ENCODE results near the gene EFR3B. TPM values are rescaled to one million over a fixed set of nuclear protein-coding genes. Genes with fewer than 3 reads are reported as not detected.

Gene EFR3B
- total and polyA plus RNA-seq, 2 of the 13 experiments (the other 11 are each of a cell fraction or from before 2014, with no cell fraction given), result 0.42 TPM

DNA sequence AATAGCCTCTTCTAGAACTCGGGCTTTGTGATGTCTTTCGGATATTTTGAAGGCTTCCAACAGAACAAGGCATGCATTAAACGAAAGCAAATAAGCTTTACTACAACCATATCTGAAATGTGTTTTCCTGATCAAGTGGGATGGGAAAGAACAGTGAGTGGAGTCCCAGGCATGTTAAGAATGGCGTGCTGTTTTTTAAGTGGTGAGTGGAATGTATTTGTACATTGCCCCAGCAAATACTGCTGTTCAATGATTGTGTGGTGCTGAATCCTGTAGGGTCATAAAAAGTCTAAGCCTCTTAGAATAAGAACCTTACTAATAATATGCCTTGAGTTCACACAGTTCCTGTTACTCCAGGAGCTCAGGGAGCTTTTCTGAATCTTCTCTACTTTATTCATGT is 74.0 kb downstream of the EFR3B start:
- TF ChIP-seq MED1 (CRISPR knock-in tag; IDR thresholded peaks at IDR 0.05), result no peak
- TF ChIP-seq ZNF781 (CRISPR knock-in tag; IDR thresholded peaks at IDR 0.05; ENCODE audit: borderline replicate concordance, not compliant biosample characterization), result no peak
- TF ChIP-seq PCBP1 (IDR thresholded peaks at IDR 0.05; ENCODE audit: borderline replicate concordance, low read depth, low read length), result no peak
- TF ChIP-seq TEAD3 (CRISPR knock-in tag; optimal IDR thresholded peaks at IDR 0.05; ENCODE audit: borderline replicate concordance), result peak; percentile 13
- TF ChIP-seq SAP130 (CRISPR knock-in tag; IDR thresholded peaks at IDR 0.05; ENCODE audit: low read depth), result 0 out of 2 replicates have a peak, but pooled peaks have one; percentile 11
- TF ChIP-seq, protein P1, sequence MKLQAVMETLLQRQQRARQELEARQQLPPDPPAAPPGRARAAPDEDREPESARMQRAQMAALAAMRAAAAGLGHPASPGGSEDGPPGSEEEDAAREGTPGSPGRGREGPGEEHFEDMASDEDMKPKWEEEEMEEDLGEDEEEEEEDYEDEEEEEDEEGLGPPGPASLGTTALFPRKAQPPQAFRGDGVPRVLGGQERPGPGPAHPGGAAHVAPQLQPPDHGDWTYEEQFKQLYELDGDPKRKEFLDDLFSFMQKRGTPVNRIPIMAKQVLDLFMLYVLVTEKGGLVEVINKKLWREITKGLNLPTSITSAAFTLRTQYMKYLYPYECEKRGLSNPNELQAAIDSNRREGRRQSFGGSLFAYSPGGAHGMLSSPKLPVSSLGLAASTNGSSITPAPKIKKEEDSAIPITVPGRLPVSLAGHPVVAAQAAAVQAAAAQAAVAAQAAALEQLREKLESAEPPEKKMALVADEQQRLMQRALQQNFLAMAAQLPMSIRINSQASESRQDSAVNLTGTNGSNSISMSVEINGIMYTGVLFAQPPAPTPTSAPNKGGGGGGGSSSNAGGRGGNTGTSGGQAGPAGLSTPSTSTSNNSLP (IDR thresholded peaks at IDR 0.05; ENCODE audit: low read depth, low read length), result peak; percentile 15; the same call in 1 of the 2 replicates
- TF ChIP-seq, protein P2, sequence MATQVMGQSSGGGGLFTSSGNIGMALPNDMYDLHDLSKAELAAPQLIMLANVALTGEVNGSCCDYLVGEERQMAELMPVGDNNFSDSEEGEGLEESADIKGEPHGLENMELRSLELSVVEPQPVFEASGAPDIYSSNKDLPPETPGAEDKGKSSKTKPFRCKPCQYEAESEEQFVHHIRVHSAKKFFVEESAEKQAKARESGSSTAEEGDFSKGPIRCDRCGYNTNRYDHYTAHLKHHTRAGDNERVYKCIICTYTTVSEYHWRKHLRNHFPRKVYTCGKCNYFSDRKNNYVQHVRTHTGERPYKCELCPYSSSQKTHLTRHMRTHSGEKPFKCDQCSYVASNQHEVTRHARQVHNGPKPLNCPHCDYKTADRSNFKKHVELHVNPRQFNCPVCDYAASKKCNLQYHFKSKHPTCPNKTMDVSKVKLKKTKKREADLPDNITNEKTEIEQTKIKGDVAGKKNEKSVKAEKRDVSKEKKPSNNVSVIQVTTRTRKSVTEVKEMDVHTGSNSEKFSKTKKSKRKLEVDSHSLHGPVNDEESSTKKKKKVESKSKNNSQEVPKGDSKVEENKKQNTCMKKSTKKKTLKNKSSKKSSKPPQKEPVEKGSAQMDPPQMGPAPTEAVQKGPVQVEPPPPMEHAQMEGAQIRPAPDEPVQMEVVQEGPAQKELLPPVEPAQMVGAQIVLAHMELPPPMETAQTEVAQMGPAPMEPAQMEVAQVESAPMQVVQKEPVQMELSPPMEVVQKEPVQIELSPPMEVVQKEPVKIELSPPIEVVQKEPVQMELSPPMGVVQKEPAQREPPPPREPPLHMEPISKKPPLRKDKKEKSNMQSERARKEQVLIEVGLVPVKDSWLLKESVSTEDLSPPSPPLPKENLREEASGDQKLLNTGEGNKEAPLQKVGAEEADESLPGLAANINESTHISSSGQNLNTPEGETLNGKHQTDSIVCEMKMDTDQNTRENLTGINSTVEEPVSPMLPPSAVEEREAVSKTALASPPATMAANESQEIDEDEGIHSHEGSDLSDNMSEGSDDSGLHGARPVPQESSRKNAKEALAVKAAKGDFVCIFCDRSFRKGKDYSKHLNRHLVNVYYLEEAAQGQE (IDR thresholded peaks at IDR 0.05; ENCODE audit: borderline replicate concordance in 1 of 2, low read depth in 1 of 2, low read length in 2 of 2), result peak in 1 of 2 experiments; percentile 91; a peak in 3 of 4 replicates
- TF ChIP-seq REXO4 (CRISPR knock-in tag; IDR thresholded peaks at IDR 0.05; ENCODE audit: borderline replicate concordance), result no peak
- no peak for TF ChIP-seq FIP1L1 (IDR thresholded peaks at IDR 0.05; ENCODE audit: borderline replicate concordance, insufficient read depth, low read depth, low read length)
- no peak for TF ChIP-seq TCF12 (IDR thresholded peaks at IDR 0.05)
- TF ChIP-seq TCF12 (CRISPR knock-in tag; IDR thresholded peaks at IDR 0.05), result no peak
- no peak for TF ChIP-seq HOXA7 (CRISPR knock-in tag; IDR thresholded peaks at IDR 0.05)
- peak; percentile 92 for TF ChIP-seq MIER2 (CRISPR knock-in tag; IDR thresholded peaks at IDR 0.05)
- TF ChIP-seq KLF9 (CRISPR knock-in tag; IDR thresholded peaks at IDR 0.05; ENCODE audit: low read depth), result no peak
- no peak for TF ChIP-seq KMT2B (CRISPR knock-in tag; IDR thresholded peaks at IDR 0.05)
- no TSS peak for BruUV-seq (replicated peaks)
- peak; percentile 69 for ATAC-seq
- H3K27me3 ChIP-seq (ENCODE audit: control insufficient read depth in 1 of 2, insufficient read depth in 2 of 2, low read length in 2 of 2), result peaks cover 0 to 9% of the 10 kb centered on the region in 2 experiments; a peak in 1 of 5 replicates
- H3K4me2 ChIP-seq (ENCODE audit: low read depth, low read length), result no peak overlapping the region
- no peaks in the 10 kb centered on the region for H3K36me3 ChIP-seq (replicated peaks in 1 of 2; ENCODE audit: control insufficient read depth in 1 of 2, insufficient read depth in 2 of 2, low read length in 2 of 2)
- intact Hi-C loops (cut with micrococcal nuclease; ENCODE audit: unreplicated experiment) (no loop called here), in situ Hi-C loops (cut with HindIII; ENCODE audit: extremely low pct_ligation_motif_present, low pct_unique_long_range_greater_than_20kb) (no loop called here)
- no peak overlapping the region for H3K9ac ChIP-seq (ENCODE audit: insufficient read depth, low read depth, low read length)
- H3K9me3 ChIP-seq (ENCODE audit: low read length), result no peaks in the 10 kb centered on the region
- 7% methylated on average over 4 of the region's 4 CpGs for WGBS (ENCODE audit: low lambda C conversion rate)
- H3K27ac ChIP-seq (ENCODE audit: extremely low read length, insufficient read depth, low read length), result no peak overlapping the region
- no peaks in the 10 kb centered on the region for H4K20me1 ChIP-seq (ENCODE audit: insufficient read depth, low read length)
- no peak overlapping the region for H3K4me3 ChIP-seq (replicated peaks in 1 of 3; ENCODE audit: insufficient read depth in 1 of 3, low read depth in 2 of 3, low read length in 3 of 3)
- peaks cover 9% of the 10 kb centered on the region; the same call in 1 of the 2 replicates for H3K4me1 ChIP-seq (ENCODE audit: insufficient read depth, low read length)
- no peak overlapping the region for H2AFZ ChIP-seq (ENCODE audit: low read length)
- ChIA-PET CTCF (ENCODE audit: low intra/inter-chr PET ratio, low total read pairs) (no interaction called here), POLR2A (no interaction called here)
- no peak for FAIRE-seq
- H3K79me2 ChIP-seq (ENCODE audit: insufficient read depth, low read length), result no peaks in the 10 kb centered on the region
- DNase-seq (ENCODE audit: low spot score), result peak; percentile 49
